ENCODE data around the gene PPP6R1.

Gene PPP6R1

DNA sequence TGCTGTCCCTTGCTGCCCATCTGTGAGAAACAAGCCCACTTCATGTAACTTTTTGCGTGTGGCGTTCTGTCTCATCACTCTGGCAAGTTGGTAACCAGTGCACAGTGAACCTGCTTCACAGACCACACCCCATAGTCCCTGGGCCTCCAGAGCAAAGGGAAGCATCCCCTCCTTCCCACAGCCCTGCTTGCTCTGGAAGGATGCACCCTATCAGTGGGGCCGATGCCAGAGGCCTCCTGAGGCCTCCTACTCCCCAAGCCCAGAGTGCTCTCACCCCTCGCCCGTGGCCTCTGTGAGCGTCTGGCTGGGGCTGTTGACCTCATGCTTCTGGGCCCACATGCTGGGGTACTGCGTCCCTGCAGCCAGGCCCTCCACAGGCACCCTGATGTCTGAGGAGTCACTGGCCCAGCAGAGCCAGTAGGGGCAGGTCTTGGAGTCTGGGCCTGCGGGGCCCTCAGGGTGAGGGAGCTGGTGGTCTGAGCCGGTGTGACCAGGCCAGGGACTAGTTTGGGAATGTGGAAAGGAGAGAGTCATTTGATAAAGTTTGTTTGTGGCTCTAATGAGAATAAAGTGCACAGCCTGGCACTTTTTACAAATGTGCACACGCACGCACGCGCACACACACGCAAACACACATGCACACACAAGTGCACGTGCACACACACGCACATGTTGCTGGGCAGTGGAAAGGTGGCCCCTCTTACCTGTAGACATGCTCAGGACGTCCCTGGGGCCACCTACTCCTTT lies 35.4 kb downstream of the PPP6R1 start:
- DNase-seq, result no peak

DNA sequence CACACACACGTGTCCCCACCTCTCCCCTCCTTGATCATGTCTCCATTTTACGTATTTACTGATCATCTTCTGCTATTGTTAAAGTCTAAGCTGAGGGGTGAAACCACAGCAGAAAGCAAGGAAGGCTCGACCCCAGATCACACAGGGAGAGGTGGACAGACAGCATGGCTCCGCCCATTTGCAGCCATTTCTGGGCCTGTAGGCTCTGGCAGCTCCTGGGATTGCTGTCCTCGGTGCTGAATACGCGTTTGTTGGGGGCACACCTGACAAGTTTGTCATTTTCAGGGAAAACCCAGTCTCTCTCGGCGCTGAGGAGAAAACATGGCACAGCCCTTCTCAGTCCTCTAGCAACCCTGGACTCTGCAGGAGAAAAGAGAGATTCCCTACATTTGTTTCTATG lies 38.3 kb downstream of the PPP6R1 start:
- DNase-seq, result no peak

DNA sequence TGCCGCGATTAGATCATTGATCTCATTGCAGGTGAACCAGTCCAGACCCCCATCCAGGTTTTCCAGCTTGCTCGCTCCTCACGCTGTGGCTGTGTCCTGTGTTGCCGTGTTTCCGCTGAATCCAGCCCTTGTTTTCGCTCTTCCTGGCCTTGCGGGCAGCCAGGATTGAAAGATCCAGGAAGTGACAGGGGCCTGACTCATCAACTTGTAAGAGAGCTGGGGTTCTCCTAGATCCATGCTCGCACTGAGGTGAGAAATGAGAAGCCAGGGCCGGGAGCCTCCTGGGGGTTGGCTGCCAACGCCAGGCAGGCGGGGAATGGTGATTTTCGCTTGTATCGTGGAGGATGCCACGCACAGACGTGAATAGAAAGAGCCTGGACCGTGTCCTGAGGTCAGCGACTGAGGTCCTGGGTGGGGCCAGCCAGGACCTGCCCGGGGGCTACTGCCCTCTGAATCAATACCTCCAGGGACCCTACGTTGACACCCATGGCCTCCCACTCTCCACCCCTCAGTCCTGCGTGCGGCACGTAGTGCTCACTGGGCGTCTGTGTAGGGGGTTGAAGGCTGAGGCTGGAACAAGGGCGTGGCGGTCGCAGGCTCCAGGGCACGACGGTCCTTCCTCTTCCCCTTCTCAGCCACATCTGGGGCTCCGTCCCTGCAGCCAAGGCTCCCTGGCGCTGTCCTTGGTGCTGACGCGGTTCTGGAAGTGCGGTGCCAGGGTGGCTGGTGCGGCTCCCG lies 42.2 kb downstream of the PPP6R1 start:
- DNase-seq, result peak; percentile 41

DNA sequence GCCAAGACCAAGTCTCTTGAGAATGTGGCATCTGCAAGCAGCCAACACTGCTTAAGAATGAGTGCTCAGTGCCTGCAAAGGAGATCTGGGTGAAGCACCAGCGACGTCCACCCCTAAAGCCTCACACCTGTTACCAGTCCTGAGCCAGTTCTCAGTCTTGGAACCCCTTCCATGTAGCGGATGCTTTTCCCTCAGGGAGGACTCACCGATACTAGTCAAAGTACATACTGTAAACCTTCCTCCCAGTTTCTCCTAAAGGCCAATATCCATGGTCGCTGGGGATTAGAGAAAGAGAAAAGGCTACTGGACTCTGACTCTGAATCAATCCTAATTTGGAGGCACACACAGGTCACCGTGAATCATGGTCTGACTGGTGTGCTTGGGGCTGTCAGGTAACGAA lies 45.3 kb downstream of the PPP6R1 start:
- no peak for DNase-seq

DNA sequence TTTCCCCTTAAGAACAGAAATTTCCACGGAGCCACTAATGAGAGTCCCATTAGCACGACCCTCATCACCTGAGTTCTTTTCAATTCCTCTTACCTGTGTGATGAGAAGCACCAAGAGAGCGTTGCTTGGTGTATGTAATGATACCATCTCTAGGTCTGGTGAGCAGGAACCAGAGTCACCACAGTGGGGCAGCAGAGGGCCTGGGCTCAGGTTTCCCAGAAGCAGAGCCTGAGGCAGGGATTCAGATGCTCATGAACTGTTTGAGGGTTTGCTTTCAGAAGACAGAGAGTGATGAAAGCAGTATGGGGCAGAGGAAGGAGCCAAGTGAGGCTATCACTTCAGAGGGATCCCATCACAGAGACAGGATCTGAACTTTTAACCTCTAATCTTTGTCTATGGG lies 46.4 kb downstream of the PPP6R1 start:
- DNase-seq, result peak; percentile 44

DNA sequence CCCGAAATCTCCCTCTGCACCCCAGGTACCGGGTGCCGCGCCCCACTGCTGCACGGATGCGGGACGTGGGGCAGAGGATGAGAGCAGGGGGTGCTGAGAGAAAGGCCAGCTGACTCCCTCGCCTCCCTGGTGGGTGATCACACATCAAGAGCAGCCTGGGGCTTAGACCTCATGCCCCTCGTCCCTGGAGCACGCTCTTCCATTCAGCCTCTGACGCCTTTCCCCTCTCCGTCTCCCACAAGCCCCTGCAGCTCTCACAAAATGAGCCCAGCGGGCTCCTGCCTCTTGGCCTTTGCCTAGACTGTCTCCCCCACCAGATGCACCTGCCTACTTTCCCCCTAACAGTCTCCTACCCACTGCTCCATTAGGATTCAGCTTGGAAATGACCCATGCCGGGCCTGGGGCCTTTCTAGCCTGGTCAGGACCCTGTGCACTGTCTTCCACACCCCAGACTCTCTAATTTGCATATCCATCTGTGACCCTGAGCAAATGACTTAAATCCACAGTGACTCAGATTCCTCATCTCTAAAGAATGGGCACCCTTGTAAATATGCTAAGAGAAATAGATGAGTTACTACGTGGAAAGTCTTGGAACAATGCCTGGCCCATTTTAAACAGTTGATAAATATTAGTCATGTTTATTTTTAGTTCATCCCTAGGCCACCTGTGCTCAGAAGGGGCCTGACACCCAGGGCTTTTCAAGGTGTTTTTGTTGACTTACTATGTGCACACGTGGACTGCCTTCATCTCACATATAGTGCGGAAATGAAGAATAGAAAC lies 48.9 kb downstream of the PPP6R1 start:
- DNase-seq, result no peak

DNA sequence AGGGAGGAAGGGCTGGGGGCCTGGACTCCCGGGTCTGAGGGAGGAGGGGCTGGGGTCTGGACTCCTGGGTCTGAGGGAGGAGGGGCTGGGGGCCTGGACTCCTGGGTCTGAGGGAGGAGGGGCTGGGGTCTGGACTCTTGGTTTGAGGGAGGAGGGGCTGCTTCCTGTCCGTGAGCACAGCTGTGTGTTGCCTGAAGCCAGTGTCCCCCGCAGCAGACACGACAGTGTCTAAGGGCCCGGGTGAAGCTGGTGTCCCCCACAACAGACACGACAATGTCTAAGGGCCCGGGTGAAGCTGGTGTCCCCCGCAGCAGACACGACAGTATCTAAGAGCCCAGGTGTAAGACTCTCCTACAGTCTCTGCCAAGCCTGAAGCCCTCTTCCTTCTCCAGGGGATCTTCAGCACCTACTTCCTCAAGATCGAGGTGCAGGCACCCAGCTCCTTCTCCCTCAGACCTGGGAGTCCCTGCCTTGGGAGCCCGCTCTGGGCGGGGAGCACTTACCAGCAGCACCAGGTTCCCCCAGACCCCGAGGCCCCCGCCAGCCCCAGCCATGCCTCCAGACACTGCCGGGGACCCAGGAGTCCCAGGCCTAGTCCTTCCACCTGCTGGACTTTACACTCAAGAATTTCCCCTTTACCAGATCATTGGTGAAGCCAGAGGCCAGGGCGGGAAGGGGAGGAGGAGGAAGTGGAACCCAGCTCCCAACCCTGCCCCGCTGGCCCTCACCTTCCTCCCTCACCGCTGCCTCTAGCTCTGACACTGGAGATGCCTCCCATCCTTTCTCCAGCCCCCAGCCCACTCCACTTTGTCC lies 49.7 kb downstream of the PPP6R1 start, which contains the start of gene PTPRH:
Gene PTPRH (minus strand): TSS at position 622 of the 813 bp plus-strand sequence. CDS start 68 bp downstream, at position 554.
- DNase-seq, result no peak

DNA sequence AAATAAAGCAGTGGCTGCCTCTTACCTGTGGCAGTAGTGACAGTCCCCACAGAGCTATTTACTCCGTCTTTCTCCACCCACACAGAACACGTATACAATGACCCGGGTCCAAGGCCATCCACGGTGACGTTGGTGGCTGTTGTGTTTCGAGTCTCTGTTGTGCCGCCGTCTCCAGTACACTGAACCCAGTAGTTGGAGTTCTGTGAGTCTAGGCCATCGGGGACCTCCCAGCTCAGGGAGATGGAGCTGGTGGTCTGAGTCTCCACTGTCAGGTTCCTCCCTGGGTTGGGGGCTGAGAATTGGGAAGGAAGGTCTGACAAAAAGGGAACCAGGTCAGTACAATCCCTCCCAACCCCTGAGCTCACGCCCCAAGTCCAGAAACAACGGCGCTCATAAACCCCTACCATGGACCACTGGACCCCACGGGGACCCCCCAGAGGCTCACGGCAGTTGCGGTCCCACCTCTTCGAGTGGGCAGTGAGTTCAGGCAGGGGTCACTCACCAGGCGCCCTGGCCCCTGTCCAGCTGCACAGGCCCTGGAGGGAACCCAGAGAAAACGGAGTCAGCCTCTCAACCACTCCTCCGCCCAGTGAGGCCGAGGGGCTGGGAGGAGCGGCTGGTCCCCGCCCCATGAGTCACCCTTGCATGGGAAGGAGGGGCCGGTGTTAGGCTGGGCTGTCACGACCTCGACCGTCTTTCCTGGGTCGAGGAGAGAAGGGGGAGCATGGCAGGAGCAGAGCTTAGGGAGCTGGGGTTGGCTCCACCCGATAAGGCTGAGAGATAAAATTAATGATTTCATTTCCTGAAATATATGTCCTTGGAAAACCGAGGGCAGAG lies 51.9 kb downstream of the PPP6R1 start:
- DNase-seq, result no peak

DNA sequence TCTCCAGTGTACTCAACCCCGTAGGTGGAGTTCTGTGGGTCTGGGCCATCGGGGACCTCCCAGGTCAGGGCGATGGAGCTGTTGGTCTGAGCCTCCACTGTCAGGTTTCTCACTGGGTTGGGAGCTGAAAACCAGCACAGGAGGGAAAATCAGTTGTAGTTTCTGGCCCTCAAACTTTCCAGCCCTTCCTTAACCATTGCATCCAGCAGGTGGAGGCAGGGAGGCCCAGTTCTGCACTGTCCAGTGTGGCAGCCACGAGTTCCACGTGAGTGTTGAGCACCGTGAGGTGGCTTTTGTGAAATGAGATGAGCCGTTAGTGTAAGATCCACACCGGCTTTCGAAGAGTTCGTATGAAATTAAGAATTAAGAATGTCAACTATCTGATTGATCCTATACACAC lies 56.6 kb downstream of the PPP6R1 start:
- peak; percentile 25 for DNase-seq

DNA sequence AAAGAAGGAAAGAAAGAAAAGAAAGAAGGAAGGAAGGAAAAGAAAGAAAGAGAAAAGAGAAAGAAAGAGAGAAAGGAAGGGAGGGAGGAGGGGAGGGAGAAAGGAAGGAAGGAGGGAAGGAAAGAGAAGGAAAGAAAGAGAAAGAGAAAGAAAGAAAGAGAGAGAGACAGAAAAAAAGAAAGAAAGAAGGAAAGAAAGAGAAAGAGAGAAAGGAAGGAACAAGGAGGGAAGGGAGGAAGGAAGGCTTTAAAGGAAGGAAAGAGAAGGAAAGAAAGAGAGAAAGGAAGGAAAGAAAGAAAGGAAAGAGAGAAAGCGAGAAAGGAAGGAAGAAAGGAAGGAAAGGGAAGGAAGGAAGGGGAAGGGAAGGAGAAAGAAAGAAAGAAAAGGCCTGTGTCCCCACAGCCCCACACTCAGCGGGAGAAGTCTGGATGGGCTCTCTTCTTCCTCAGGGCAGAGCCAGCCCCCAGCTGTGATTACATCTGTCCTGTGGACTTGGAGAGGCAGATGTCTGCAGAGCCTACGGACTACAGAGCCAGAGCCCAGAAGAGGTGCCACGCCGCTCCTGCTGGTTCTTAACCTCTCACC lies 59.1 kb downstream of the PPP6R1 start:
- no peak for DNase-seq

DNA sequence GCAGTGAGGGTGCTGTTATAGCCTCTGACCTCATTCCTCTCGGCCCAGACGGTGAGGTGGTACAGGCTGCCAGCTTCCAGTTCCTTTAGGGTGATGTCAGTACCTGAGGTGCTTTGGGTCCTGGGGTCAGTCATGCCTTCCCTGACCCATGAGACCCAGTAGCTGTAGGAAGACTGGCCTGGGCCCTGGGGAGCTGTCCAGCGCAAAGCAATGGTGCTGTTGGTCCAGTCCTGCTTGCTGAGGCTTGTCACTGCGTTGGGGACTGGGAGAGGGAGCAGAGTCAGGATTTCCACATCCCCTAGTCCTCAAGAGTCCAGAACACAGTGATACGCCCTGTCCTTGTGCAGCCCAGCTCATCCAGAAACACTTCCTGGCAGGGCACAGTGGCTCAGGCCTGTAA lies 60.2 kb downstream of the PPP6R1 start:
- no peak for DNase-seq

DNA sequence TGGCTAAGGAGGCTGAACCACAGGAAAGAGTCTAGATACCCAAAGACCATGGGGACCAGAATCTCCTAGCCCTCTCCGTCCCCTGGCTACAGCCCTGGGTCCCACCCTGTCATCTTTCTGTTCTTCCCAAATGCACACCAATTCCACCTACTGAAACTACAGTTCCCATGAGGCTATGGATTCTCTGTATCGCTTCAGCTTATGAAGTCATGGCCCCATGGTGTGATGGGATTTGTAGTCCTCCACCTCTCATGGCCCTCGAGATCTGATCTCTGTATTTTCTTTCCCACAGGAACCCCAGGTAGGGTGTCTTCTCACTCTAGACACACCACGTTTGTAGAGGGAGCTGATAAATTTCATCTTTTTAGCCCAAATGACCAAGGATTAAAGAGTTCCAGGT lies 61.3 kb downstream of the PPP6R1 start:
- no peak for DNase-seq

DNA sequence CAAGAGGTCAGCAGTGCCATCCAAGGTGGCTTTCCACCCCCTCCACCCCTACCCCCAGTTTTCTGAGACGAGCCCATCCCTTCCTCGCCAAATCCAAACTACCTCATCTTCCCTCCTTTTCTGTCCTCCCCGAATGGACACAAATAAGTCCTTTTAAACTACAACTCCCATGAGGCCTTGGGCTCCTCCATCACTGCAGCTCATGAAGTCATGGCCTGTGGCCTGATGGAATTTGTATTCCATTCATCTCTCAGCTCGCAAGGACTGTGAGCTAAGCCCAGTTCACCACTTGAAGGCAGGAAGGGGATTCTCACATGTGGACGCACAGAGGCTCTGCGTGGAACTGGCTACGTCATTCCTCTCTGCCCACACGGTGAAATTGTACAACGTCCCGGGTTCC lies 62.0 kb downstream of the PPP6R1 start:
- DNase-seq, result no peak

DNA sequence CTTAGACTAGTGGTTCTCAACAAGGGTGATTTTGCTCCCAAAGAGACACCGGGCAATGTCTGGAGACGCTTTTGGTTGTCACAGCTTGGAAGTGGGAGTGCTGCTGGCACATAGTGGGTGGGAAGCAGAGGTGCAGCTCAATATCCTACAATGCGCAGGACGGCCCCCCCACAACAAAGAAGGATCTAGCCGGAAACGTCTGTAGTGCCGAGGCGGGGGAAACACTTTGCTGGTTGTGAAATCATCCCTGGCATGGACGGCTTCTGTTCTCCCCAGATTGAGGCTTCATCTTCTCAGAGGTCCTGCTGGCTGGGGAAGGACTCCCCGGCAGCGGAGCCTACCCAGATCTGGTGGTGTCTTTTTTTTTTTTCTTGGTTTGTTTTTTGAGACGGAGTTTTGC lies 65.3 kb downstream of the PPP6R1 start:
- DNase-seq, result no peak

DNA sequence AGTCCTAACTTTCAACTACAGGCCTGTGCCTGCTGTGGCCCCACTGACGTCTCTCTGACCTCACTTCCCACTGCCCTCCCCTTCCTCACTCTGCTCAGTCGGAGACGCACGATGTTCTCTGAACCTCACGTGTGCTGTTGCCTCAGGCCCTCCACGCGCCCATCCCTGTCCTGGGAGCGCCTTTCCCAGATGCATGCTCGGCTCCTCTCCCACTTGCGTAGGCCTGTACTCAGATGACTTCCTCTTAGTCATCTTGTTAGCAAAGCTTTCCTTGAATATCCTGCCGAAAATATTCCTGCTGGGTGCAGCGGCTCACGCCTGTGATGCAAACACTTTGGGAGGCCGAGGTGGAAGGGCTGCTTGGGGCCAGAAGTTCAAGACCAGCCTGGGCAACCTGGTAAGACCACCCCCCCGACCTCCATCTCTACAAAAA lies 69.4 kb downstream of the PPP6R1 start:
- DNase-seq, result no peak

DNA sequence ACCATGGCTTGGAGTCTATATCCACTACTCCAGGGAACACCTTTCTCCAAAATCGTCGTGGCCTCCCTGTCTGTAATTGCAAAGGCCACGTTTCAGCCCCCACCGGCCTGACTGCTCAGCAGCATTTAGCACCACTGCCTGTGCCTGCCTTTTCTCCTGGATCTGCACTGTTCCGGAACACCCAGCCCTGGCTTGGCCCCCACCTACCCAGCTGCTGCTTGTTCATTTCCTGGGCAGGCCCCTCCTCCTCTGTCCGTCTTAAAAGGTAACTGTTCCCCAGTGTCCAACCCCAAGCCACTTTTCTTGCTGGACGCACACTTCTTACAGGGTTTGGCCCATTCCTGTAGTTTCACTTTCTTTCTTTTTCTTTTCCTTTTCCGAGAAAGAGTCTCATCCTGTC lies 70.2 kb downstream of the PPP6R1 start:
- no peak for DNase-seq

DNA sequence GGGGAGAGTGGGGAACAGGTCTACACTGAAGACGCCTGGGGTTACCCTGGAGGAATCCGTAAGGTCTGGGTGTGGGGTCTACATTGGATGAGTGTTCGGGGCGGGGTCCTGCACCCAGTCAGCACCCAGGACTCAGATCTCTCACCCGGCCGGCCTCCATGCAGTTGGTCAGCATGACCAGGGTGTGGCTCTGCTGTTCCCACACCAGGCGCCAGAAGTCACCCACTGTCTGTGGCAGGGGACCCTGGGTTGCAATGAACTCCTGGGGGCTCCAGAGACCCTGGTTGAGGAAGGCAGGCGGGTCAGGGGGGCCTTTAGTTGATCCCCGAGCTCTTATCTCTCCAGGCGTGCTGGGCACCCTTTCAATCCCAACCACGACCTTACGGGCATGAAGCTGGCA lies 72.7 kb downstream of the PPP6R1 start:
- DNase-seq, result no peak

DNA sequence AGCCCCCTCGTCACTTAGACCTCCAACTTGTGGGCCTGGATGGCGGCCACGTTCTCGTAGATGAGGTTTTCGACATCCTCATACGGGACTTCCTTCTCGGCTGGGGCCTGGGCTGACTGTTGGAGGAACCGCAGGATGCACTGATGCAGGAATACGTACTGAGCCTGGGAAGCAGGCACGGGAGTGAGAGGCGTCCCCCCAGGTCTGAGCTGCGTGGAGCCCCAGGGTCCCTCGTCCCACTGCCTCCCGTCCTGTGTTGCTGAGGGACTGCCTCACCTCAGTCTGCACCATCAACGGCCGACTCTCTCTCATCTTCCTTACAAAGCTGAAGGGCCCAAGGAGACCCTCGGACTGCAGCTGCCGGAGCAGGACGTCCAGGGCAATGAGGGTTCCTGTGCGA lies 77.1 kb downstream of the PPP6R1 start:
- no peak for DNase-seq
